Peyer's patch (tissue), 4 donors: Measurements from ENCODE around the gene COL28A1.

Experiments
- CTCF ChIP-seq, 6 experiments: fragments of 450-650 bp in 4 of 6; fragments of 200-600 bp in 2 of 6; sonication (generic) in 1 of 6; IDR thresholded peaks; one replicate each; pipeline ENCODE4 v1.5.1; 2017 to 2019; ENCODE audit warnings: antibody characterized with exemption in 6 of 6, mild to moderate bottlenecking in 3 of 6, moderate library complexity in 1 of 6
- POLR2A ChIP-seq, 2 donors: fragments of 450-650 bp; IDR thresholded peaks; one replicate each; pipeline ENCODE4 v1.5.1; 2017; ENCODE audit warnings: antibody characterized with exemption in 2 of 2, mild to moderate bottlenecking in 2 of 2, moderate library complexity in 2 of 2

GRCh38 chr7:7539152-7539551 lies 3.5 kb upstream of the COL28A1 start:
- TF ChIP-seq CTCF (IDR thresholded peaks at IDR 0.05) = no peak
- no peak for TF ChIP-seq POLR2A (IDR thresholded peaks at IDR 0.05)
